Skeletal muscle satellite cell (primary cell): ENCODE data around the gene SPANXN4. TPM values are rescaled to one million over a fixed set of nuclear protein-coding genes. Genes with fewer than 3 reads are reported as not detected.

Experiments
- H3K27me3 ChIP-seq: 2 replicates; pipeline ENCODE4 v1.7.0; 2013; ENCODE audit warnings: low read length; ENCODE audit not compliant: control insufficient read depth, insufficient read depth
- H3K36me3 ChIP-seq: 2 replicates; pipeline ENCODE4 v1.7.0; 2013; ENCODE audit warnings: mild to moderate bottlenecking, control low read depth, low read length; ENCODE audit not compliant: insufficient read depth
- H3K4me1 ChIP-seq: 2 replicates; pipeline ENCODE4 v1.7.0; 2013; ENCODE audit warnings: low read length; ENCODE audit not compliant: control insufficient read depth, insufficient read depth
- H3K4me2 ChIP-seq: 2 replicates; pipeline ENCODE4 v1.7.0; 2013; ENCODE audit warnings: mild to moderate bottlenecking, low read length
- H3K4me3 ChIP-seq: 2 replicates; pipeline ENCODE4 v1.7.0; 2013; ENCODE audit warnings: low read length
- H3K9ac ChIP-seq: 2 replicates; pipeline ENCODE4 v1.7.0; 2013; ENCODE audit warnings: mild to moderate bottlenecking, low read depth, low read length, moderate library complexity
- H3K9me3 ChIP-seq: replicated peaks from 2 replicates; pipeline ENCODE4 v1.7.0; 2013; ENCODE audit warnings: mild to moderate bottlenecking, control low read depth, low read length
- total RNA-seq: library from RNA; depleted of rRNA; stranded (reverse); fragments of >200 nt; gene quantifications from 2 replicates; pipeline ENCODE4 v1.2.3, GENCODE V29; 2012; rRNA removed

SPANXN4 gene
- not detected in 2 replicates for total RNA-seq

DNA sequence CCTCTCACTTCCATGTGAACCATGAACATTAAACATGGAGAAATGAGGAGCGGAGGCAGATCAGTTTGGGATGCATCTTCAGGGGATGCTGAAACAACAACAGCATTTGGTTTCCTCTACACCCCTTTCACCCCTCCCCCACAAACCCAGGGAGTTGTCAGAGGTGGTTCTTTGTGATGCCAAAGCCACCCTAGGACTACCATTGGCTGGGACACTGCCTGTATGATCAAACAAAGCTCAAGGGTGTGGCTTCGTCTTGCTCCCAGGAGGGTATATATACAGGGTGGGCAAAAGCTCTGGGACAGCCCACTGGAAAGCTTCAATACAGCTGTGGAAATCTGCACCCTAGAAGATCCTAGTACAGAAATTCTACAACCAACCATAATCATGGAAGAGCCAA lies at the start of gene SPANXN4:
Gene SPANXN4, plus strand, starts transcription at position 301 of the 400 bp plus-strand sequence. Its CDS starts 87 bp downstream, at position 388.
- H3K27me3 ChIP-seq: no peaks in the 10 kb centered on the region

GRCh38 chrX:142977128-142977914 lies 48.4 kb upstream of the SPANXN4 start:
- Histone ChIP-seq H3K4me2 (no peak overlapping the region), H3K9me3 (peaks cover 3% of the 10 kb centered on the region), H3K27me3 (no peaks in the 10 kb centered on the region), H3K4me1 (no peaks in the 10 kb centered on the region), H3K36me3 (no peaks in the 10 kb centered on the region), H3K4me3 (no peak overlapping the region), H3K9ac (no peak overlapping the region)

More for the DNA sequence above, at the start of gene SPANXN4:
- Histone ChIP-seq H3K9me3 (peaks cover 6% of the 10 kb centered on the region), H3K4me1 (no peaks in the 10 kb centered on the region), H3K4me3 (no peak within 1 kb of the TSS), H3K9ac (no peak within 1 kb of the TSS), H3K36me3 (no peaks in the 10 kb centered on the region), H3K4me2 (no peak within 1 kb of the TSS)

DNA sequence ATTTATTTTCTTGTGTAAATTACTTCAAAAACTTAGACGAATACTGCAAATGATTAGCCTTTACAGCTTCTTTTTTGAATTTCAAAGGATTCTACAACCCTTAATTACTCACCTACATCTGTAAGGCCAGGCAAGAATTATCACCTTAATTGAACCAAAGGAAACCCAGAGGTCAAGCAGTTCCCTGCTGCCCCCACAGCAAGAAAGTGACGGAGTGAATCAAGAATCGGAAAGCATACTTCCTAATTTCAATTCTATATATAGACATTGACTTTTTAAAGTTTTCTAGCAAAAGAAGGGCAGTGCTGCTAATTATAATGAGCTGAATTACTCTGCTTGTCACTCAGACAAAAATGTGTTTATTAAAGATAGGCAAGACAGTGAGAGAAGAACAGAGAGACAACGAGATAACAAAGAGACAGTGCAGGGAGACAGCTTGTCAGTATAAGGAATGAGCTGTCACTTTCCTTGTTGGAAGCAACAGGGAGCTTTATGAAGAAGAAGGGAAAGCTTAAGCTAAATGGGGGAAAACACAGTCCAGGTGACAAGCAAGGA lies 47.5 kb upstream of the SPANXN4 start:
- H3K4me2 ChIP-seq: no peak overlapping the region
- no peaks in the 10 kb centered on the region for H3K4me1 ChIP-seq
- H3K9me3 ChIP-seq: peaks cover 3% of the 10 kb centered on the region
- H3K9ac ChIP-seq: no peak overlapping the region
- no peaks in the 10 kb centered on the region for H3K36me3 ChIP-seq
- no peaks in the 10 kb centered on the region for H3K27me3 ChIP-seq
- no peak overlapping the region for H3K4me3 ChIP-seq

- H3K36me3 ChIP-seq: no peaks in the 10 kb centered on the region
- H3K9ac ChIP-seq: no peak overlapping the region
- no peak overlapping the region for H3K4me2 ChIP-seq
- no peaks in the 10 kb centered on the region for H3K4me1 ChIP-seq
- H3K27me3 ChIP-seq: no peaks in the 10 kb centered on the region
- peaks cover 2% of the 10 kb centered on the region for H3K9me3 ChIP-seq
- H3K4me3 ChIP-seq: no peak overlapping the region
Measured at GRCh38 chrX:142982679-142983078, 43.0 kb upstream of the SPANXN4 start.

DNA sequence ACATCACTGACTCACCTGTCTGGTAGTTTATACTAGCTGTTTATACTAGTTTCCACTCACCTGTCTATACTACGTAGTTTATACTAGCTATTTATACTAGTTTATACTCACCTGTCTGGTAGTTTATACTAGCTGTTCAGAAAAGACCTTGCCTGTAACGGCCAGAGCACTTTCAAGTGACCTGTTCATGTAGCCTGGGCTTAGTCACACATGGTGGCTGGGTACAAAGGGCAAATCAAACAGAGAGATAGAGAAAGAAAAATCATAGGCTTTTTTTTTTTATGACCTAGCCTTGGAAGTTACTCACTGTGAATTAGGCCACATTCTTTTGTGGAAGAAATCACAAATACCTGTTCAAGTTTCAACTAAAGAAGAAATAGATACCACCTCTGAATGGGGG lies 30.7 kb upstream of the SPANXN4 start:
- H3K9ac ChIP-seq: no peak overlapping the region

GRCh38 chrX:142998447-142999198 lies 27.1 kb upstream of the SPANXN4 start:
- Histone ChIP-seq H3K27me3 (no peaks in the 10 kb centered on the region), H3K4me3 (no peak overlapping the region), H3K36me3 (no peaks in the 10 kb centered on the region), H3K4me2 (no peak overlapping the region), H3K4me1 (no peaks in the 10 kb centered on the region), H3K9ac (no peak overlapping the region), H3K9me3 (no peaks in the 10 kb centered on the region)

More for the DNA sequence above, 30.7 kb upstream of the SPANXN4 start:
- Histone ChIP-seq H3K36me3 (no peaks in the 10 kb centered on the region), H3K4me2 (no peak overlapping the region), H3K27me3 (no peaks in the 10 kb centered on the region), H3K4me3 (no peak overlapping the region), H3K4me1 (no peaks in the 10 kb centered on the region), H3K9me3 (no peaks in the 10 kb centered on the region)

DNA sequence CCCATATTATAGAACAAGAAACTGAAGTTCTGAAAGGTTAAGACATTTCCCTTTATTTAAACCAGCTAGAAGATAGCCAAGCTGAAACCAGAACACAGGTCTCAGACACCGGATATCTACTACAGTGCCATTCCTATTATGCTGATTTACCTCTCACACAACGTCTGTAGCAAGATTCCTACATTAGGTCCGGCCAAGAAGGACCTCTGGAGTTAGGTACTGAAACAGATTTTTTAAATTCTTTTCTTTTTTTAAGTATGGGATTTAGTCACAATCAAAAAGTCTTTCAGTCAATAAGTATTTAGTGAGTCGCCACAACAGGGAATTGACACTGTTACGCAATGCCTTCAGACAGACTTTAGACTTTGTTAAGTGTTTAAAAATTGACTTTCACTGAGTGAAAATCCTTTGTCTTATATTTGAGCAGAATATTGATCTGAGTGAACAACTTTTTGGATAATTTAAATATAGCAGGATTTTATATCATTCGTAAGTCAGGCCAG lies 26.5 kb upstream of the SPANXN4 start:
- no peaks in the 10 kb centered on the region for H3K27me3 ChIP-seq
- H3K4me3 ChIP-seq: no peak overlapping the region
- no peak overlapping the region for H3K4me2 ChIP-seq
- no peak overlapping the region for H3K9ac ChIP-seq
- no peaks in the 10 kb centered on the region for H3K9me3 ChIP-seq
- H3K4me1 ChIP-seq: no peaks in the 10 kb centered on the region
- no peaks in the 10 kb centered on the region for H3K36me3 ChIP-seq

- Histone ChIP-seq H3K9ac (no peak overlapping the region), H3K4me2 (no peak overlapping the region), H3K4me3 (no peak overlapping the region), H3K36me3 (no peaks in the 10 kb centered on the region), H3K4me1 (no peaks in the 10 kb centered on the region), H3K27me3 (no peaks in the 10 kb centered on the region), H3K9me3 (no peaks in the 10 kb centered on the region)
Measured at GRCh38 chrX:143002206-143002605, 23.5 kb upstream of the SPANXN4 start.

GRCh38 chrX:143017272-143017671 lies 8.5 kb upstream of the SPANXN4 start:
- no peaks in the 10 kb centered on the region for H3K27me3 ChIP-seq
- peaks cover 2% of the 10 kb centered on the region for H3K9me3 ChIP-seq
- H3K4me2 ChIP-seq: no peak overlapping the region
- H3K4me1 ChIP-seq: no peaks in the 10 kb centered on the region
- H3K36me3 ChIP-seq: no peaks in the 10 kb centered on the region
- no peak overlapping the region for H3K9ac ChIP-seq
- H3K4me3 ChIP-seq: no peak overlapping the region

DNA sequence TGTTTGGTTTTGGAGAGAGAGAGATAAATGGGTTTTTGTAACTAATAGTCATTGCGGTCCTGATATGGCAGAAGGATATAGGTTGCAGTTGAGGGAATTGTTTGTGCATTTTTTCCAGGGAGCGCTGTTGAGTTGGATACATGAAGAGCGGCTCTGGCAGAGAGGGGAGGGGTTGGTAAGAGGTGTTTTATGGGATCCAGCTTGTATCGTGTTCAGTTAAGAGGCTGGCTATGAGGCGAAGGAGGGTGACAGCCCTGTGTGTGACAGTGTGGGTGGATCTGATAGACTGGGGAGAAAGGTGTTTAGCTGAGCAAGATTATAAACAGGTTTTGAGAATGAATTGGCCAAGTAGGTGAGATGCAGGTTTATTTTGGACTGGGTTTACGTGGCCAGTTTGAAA lies 1.5 kb downstream of the SPANXN4 start:
- H3K9ac ChIP-seq: no peak overlapping the region
- H3K4me3 ChIP-seq: no peak overlapping the region
- no peak overlapping the region for H3K4me2 ChIP-seq
- H3K27me3 ChIP-seq: no peaks in the 10 kb centered on the region
- no peaks in the 10 kb centered on the region for H3K4me1 ChIP-seq
- H3K36me3 ChIP-seq: no peaks in the 10 kb centered on the region
- peaks cover 4% of the 10 kb centered on the region for H3K9me3 ChIP-seq

DNA sequence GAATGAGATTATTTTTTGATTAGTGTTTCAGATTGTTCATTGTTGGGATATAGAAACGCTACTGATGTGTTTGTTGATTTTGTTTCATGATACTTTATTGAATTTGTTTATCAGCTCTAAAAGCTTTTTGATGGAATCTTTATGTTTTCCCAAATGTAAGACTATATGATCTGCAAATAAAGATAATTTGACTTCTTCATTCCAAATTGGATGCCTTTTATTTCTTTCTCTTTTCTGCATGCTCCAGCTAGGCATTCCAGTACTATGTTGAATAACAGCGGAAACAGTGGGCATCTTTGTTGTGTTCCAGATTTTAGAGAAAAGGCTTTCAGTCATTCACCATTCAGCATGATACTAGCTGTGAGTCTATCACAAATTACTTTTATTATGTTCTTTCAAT lies 21.8 kb downstream of the SPANXN4 start:
- no peaks in the 10 kb centered on the region for H3K27me3 ChIP-seq
- no peak overlapping the region for H3K4me2 ChIP-seq
- H3K9ac ChIP-seq: no peak overlapping the region
- no peaks in the 10 kb centered on the region for H3K4me1 ChIP-seq
- no peaks in the 10 kb centered on the region for H3K36me3 ChIP-seq
- H3K9me3 ChIP-seq: peaks cover 2% of the 10 kb centered on the region
- no peak overlapping the region for H3K4me3 ChIP-seq
